K562 (cell line): Measurements from ENCODE around the gene DST. TPM values are rescaled to one million over a fixed set of nuclear protein-coding genes. Genes with fewer than 3 reads are reported as not detected.

Experiments
- ARNT ChIP-seq, 2 experiments: fragments of 450-650 bp; IDR thresholded peaks; 2 replicates each; pipeline ENCODE4 v1.6.1; 2016; ENCODE audit warnings: mild to moderate bottlenecking in 1 of 2
- DEAF1 ChIP-seq: fragments of 450-650 bp; formaldehyde crosslinking; IDR thresholded peaks from 2 replicates; pipeline ENCODE4 v1.4.0; 2020; ENCODE audit warnings: mild to moderate bottlenecking, moderate library complexity
- FOXJ2 ChIP-seq: fragments of 200-800 bp; sonication (Bioruptor generic); IDR thresholded peaks from 2 replicates; pipeline ENCODE4 v1.6.1; 2016; ENCODE audit warnings: missing genetic modification characterization, missing compliant biosample characterization
- HINFP ChIP-seq: fragments of 450-650 bp; conservative IDR thresholded peaks from 2 replicates; pipeline ENCODE4 v1.6.1; 2016; ENCODE audit warnings: missing genetic modification characterization, low read depth, mild to moderate bottlenecking, control low read depth, missing compliant biosample characterization
- ID3 ChIP-seq, 2 experiments: fragments of 250-450 bp in 1 of 2; fragments of 450-650 bp in 1 of 2; sonication (Bioruptor Pico) in 1 of 2; IDR thresholded peaks; 2 replicates each; pipeline versions ENCODE4 v1.6.1 to v1.8.0; 2016 to 2021; ENCODE audit warnings: mild to moderate bottlenecking in 2 of 2, moderate library complexity in 2 of 2, missing compliant biosample characterization in 1 of 2, missing genetic modification characterization in 1 of 2
- LCOR ChIP-seq: sonication (generic); formaldehyde crosslinking; IDR thresholded peaks from 2 replicates; pipeline ENCODE4 v1.8.0; 2022; ENCODE audit warnings: mild to moderate bottlenecking, missing genetic modification reagents
- MAZ ChIP-seq, 2 experiments: fragments of 450-650 bp in 1 of 2; sonication (generic) in 1 of 2; formaldehyde crosslinking; IDR thresholded peaks in 1 of 2; conservative IDR thresholded peaks in 1 of 2; 2 replicates each; pipeline versions ENCODE4 v1.4.0 to v1.5.0; 2020; ENCODE audit warnings: mild to moderate bottlenecking in 1 of 2, missing genetic modification reagents in 1 of 2
- MBD2 ChIP-seq: sonication (generic); IDR thresholded peaks from 2 replicates; pipeline ENCODE4 v1.6.1; 2016; ENCODE audit warnings: low read depth, borderline replicate concordance
- NR2C2 ChIP-seq, 2 experiments: fragments of 200-800 bp in 1 of 2; sonication (Bioruptor generic) in 1 of 2; sonication (generic) in 1 of 2; formaldehyde crosslinking in 1 of 2; IDR thresholded peaks; 2 replicates each; pipeline versions ENCODE4 v1.6.1 to v1.8.0; 2016 to 2022; ENCODE audit warnings: mild to moderate bottlenecking in 1 of 2, missing compliant biosample characterization in 1 of 2, missing genetic modification characterization in 1 of 2, missing genetic modification reagents in 1 of 2
- NR3C1 ChIP-seq: sonication (generic); formaldehyde crosslinking; IDR thresholded peaks from 2 replicates; pipeline ENCODE4 v1.8.1; 2022; ENCODE audit warnings: missing genetic modification reagents
- SUPT5H ChIP-seq: fragments of 450-650 bp; IDR thresholded peaks from 2 replicates; pipeline ENCODE4 v1.6.1; 2016
- TEAD2 ChIP-seq: fragments of 450-650 bp; IDR thresholded peaks from 2 replicates; pipeline ENCODE4 v1.6.1; 2016; ENCODE audit warnings: missing genetic modification characterization, control low read depth, missing compliant biosample characterization
- U2AF1 ChIP-seq: fragments of 200-400 bp; formaldehyde crosslinking; optimal IDR thresholded peaks from 2 replicates; pipeline ENCODE3; 2017; ENCODE audit warnings: mild to moderate bottlenecking, low read depth, low read length, moderate library complexity
- ZBTB40 ChIP-seq, 2 experiments: fragments of 450-650 bp in 1 of 2; sonication (generic) in 1 of 2; formaldehyde crosslinking in 1 of 2; IDR thresholded peaks; 2 replicates each; pipeline versions ENCODE4 v1.7.1 to v1.9.0; 2016 to 2022; ENCODE audit warnings: inconsistent platforms in 1 of 2, mild to moderate bottlenecking in 1 of 2, missing genetic modification reagents in 1 of 2
- polyA plus RNA-seq, 8 experiments: library from polyadenylated mRNA; depleted of rRNA in 4 of 8; stranded (reverse) in 5 of 8; unstranded in 3 of 8; fragments of >200 nt; fragmentation: Nextera tagmentation in 2 of 8; fragmentation: Illumina TruSeq in 1 of 8; extraction: Ambion mirVana in 2 of 8; extraction: Trizol in 1 of 8; gene quantifications; 2 replicates each; pipeline versions ENCODE4 v1.2.1 to v1.2.3, GENCODE V29; 2011 to 2014; ENCODE audit warnings: inconsistent platforms in 1 of 8, missing spikeins in 1 of 8
- total RNA-seq, 7 experiments: library from RNA; depleted of rRNA in 6 of 7; stranded (reverse); fragments of >200 nt in 6 of 7; fragmentation: Illumina TruSeq in 2 of 7; extraction: Trizol in 2 of 7; gene quantifications; 2 replicates each; pipeline versions ENCODE4 v1.2.1 to v1.2.3, GENCODE V29; 2011 to 2021; ENCODE audit warnings: low replicate concordance in 1 of 7

DST gene
- total and polyA plus RNA-seq, 9 of the 15 experiments (the other 6 are each of a cell fraction or from before 2014, with no cell fraction given): 5.2 to 21.9 (median 13.3) TPM

- TF ChIP-seq ZBTB40 (IDR thresholded peaks at IDR 0.05) (no peak), ZBTB40 (CRISPR knock-in tag; IDR thresholded peaks at IDR 0.05) (no peak), TEAD2 (tag) (no peak), DEAF1 (no peak), HINFP (no peak), ID3 (CRISPR knock-in tag; IDR thresholded peaks at IDR 0.05) (no peak), ID3 (tag; IDR thresholded peaks at IDR 0.05) (no peak), MAZ (CRISPR knock-in tag; conservative IDR thresholded peaks at IDR 0.05 in 1 of 2, IDR thresholded peaks at IDR 0.05 in 1 of 2) (0 out of 4 replicates have a peak, but pooled peaks of 1 of the 2 experiments have one; percentile 19), U2AF1 (no peak), FOXJ2 (no peak), MBD2 (no peak), NR3C1 (CRISPR knock-in tag) (no peak), NR2C2 (CRISPR knock-in tag; IDR thresholded peaks at IDR 0.05) (no peak), NR2C2 (tag; IDR thresholded peaks at IDR 0.05) (no peak), LCOR (CRISPR knock-in tag) (no peak), SUPT5H (no peak), ARNT (IDR thresholded peaks at IDR 0.05) (no peak)
Observed at GRCh38 chr6:56541030-56541600, 101.6 kb downstream of the DST start (continued).
